ENCODE results near the gene TTC9C.
A peak's percentile ranks its signal among the peaks of the same experiment; 100 is the strongest.

The TTC9C gene

GRCh38 chr11:62771144-62772021 lies 43.1 kb downstream of the TTC9C start, which contains the start of gene TAF6L:
Gene TAF6L (plus strand): TSS chr11:62771396. CDS start chr11:62775784, 4,388 bp downstream.
- peak within 1 kb of the TSS; percentile 83 for H3K4me3 ChIP-seq (ENCODE audit: insufficient read depth, low read depth, low read length)
- WGBS, 2 experiments, result 1 to 2% methylated on average over 59 to 60 of the region's 60 CpGs
- no peaks in the 10 kb centered on the region for H3K27me3 ChIP-seq (ENCODE audit: control insufficient read depth, insufficient read depth, low read length, poor library complexity, severe bottlenecking)

GRCh38 chr11:62774407-62774806 lies 46.1 kb downstream of the TTC9C start:
- no peaks in the 10 kb centered on the region for H3K27me3 ChIP-seq (ENCODE audit: control insufficient read depth, insufficient read depth, low read length, poor library complexity, severe bottlenecking)
- no peak overlapping the region for H3K27ac ChIP-seq (ENCODE audit: insufficient read depth, low read depth, low read length, poor library complexity, severe bottlenecking)
- WGBS, 2 experiments, result 94 to 96% methylated on average over 6 of the region's 6 CpGs
- H3K4me1 ChIP-seq (ENCODE audit: control insufficient read depth, insufficient read depth, low read length), result peaks cover 10% of the 10 kb centered on the region
- no peaks in the 10 kb centered on the region for H3K9me3 ChIP-seq (ENCODE audit: control insufficient read depth, low read length)
- peaks cover 26% of the 10 kb centered on the region for H3K36me3 ChIP-seq (ENCODE audit: control insufficient read depth, insufficient read depth, low read length)
- H3K4me3 ChIP-seq (ENCODE audit: insufficient read depth, low read depth, low read length), result no peak overlapping the region

More at GRCh38 chr11:62771144-62772021, 43.1 kb downstream of the TTC9C start, which contains the start of gene TAF6L:
- no peaks in the 10 kb centered on the region for H3K9me3 ChIP-seq (ENCODE audit: control insufficient read depth, low read length)
- H3K4me1 ChIP-seq (ENCODE audit: control insufficient read depth, insufficient read depth, low read length), result peaks cover 10% of the 10 kb centered on the region
- H3K27ac ChIP-seq (ENCODE audit: insufficient read depth, low read depth, low read length, poor library complexity, severe bottlenecking), result peak within 1 kb of the TSS; percentile 89
- peaks cover 14% of the 10 kb centered on the region for H3K36me3 ChIP-seq (ENCODE audit: control insufficient read depth, insufficient read depth, low read length)

GRCh38 chr11:62775646-62776045 lies 47.4 kb downstream of the TTC9C start:
- H3K27me3 ChIP-seq (ENCODE audit: control insufficient read depth, insufficient read depth, low read length, poor library complexity, severe bottlenecking), result no peaks in the 10 kb centered on the region
- no peak overlapping the region for H3K27ac ChIP-seq (ENCODE audit: insufficient read depth, low read depth, low read length, poor library complexity, severe bottlenecking)
- H3K36me3 ChIP-seq (ENCODE audit: control insufficient read depth, insufficient read depth, low read length), result peaks cover 26% of the 10 kb centered on the region
- 96 to 97% methylated on average over 17 of the region's 17 CpGs for WGBS, 2 experiments
- H3K4me1 ChIP-seq (ENCODE audit: control insufficient read depth, insufficient read depth, low read length), result peaks cover 3% of the 10 kb centered on the region
- no peak overlapping the region for H3K4me3 ChIP-seq (ENCODE audit: insufficient read depth, low read depth, low read length)
- H3K9me3 ChIP-seq (ENCODE audit: control insufficient read depth, low read length), result no peaks in the 10 kb centered on the region

DNA sequence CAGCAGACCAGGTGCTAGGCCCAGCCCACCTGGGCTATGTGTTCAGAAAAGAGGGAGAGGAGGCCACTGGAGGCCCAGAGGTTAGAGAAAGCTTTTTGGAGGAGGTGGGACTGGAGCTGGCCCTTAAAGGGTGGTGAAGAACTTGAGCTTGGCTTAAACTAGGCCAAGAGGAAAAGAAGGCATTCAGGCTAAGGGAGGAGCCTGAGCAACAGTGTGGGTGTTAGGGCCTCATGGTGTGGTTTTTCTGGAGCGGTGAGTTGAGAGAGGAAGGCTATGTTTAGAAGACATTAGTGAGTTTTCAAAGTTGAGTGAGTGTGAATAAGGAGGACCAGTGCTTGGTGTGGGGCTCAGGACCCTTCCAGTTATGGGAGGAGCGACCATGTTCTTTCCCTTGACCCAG lies 49.1 kb downstream of the TTC9C start:
- Histone ChIP-seq H3K27ac (ENCODE audit: insufficient read depth, low read depth, low read length, poor library complexity, severe bottlenecking) (no peak overlapping the region), H3K4me1 (ENCODE audit: control insufficient read depth, insufficient read depth, low read length) (no peaks in the 10 kb centered on the region), H3K4me3 (ENCODE audit: insufficient read depth, low read depth, low read length) (no peak overlapping the region), H3K36me3 (ENCODE audit: control insufficient read depth, insufficient read depth, low read length) (peaks cover 34% of the 10 kb centered on the region), H3K9me3 (ENCODE audit: control insufficient read depth, low read length) (no peaks in the 10 kb centered on the region), H3K27me3 (ENCODE audit: control insufficient read depth, insufficient read depth, low read length, poor library complexity, severe bottlenecking) (no peaks in the 10 kb centered on the region)
- whole genome bisulfite sequencing, 2 experiments, result 95 to 96% methylated on average over 2 of the region's 2 CpGs

GRCh38 chr11:62778441-62778840 lies 50.2 kb downstream of the TTC9C start:
- Histone ChIP-seq H3K9me3 (ENCODE audit: control insufficient read depth, low read length) (no peaks in the 10 kb centered on the region), H3K27ac (ENCODE audit: insufficient read depth, low read depth, low read length, poor library complexity, severe bottlenecking) (no peak overlapping the region), H3K4me3 (ENCODE audit: insufficient read depth, low read depth, low read length) (no peak overlapping the region), H3K27me3 (ENCODE audit: control insufficient read depth, insufficient read depth, low read length, poor library complexity, severe bottlenecking) (no peaks in the 10 kb centered on the region), H3K4me1 (ENCODE audit: control insufficient read depth, insufficient read depth, low read length) (no peaks in the 10 kb centered on the region), H3K36me3 (ENCODE audit: control insufficient read depth, insufficient read depth, low read length) (peaks cover 39% of the 10 kb centered on the region)
- 93 to 94% methylated on average over 3 of the region's 3 CpGs for WGBS, 2 experiments

GRCh38 chr11:62782753-62783152 lies 54.5 kb downstream of the TTC9C start:
- H3K27ac ChIP-seq (ENCODE audit: insufficient read depth, low read depth, low read length, poor library complexity, severe bottlenecking), result no peak overlapping the region
- no peak overlapping the region for H3K4me3 ChIP-seq (ENCODE audit: insufficient read depth, low read depth, low read length)
- H3K9me3 ChIP-seq (ENCODE audit: control insufficient read depth, low read length), result no peaks in the 10 kb centered on the region
- 94 to 97% methylated on average over 7 of the region's 7 CpGs for WGBS, 2 experiments
- H3K27me3 ChIP-seq (ENCODE audit: control insufficient read depth, insufficient read depth, low read length, poor library complexity, severe bottlenecking), result no peaks in the 10 kb centered on the region
- H3K36me3 ChIP-seq (ENCODE audit: control insufficient read depth, insufficient read depth, low read length), result peaks cover 23% of the 10 kb centered on the region
- peaks cover 3% of the 10 kb centered on the region for H3K4me1 ChIP-seq (ENCODE audit: control insufficient read depth, insufficient read depth, low read length)

- Histone ChIP-seq H3K4me3 (ENCODE audit: insufficient read depth, low read depth, low read length) (peak overlapping the region; percentile 99), H3K27ac (ENCODE audit: insufficient read depth, low read depth, low read length, poor library complexity, severe bottlenecking) (peak overlapping the region; percentile 91), H3K4me1 (ENCODE audit: control insufficient read depth, insufficient read depth, low read length) (peaks cover 9% of the 10 kb centered on the region), H3K36me3 (ENCODE audit: control insufficient read depth, insufficient read depth, low read length) (peaks cover 20% of the 10 kb centered on the region), H3K9me3 (ENCODE audit: control insufficient read depth, low read length) (no peaks in the 10 kb centered on the region), H3K27me3 (ENCODE audit: control insufficient read depth, insufficient read depth, low read length, poor library complexity, severe bottlenecking) (no peaks in the 10 kb centered on the region)
- 5% methylated on average over 51 of the region's 51 CpGs for WGBS, 2 experiments
These were observed 58.2 kb downstream of the TTC9C start for GRCh38 chr11:62786318-62787004.

DNA sequence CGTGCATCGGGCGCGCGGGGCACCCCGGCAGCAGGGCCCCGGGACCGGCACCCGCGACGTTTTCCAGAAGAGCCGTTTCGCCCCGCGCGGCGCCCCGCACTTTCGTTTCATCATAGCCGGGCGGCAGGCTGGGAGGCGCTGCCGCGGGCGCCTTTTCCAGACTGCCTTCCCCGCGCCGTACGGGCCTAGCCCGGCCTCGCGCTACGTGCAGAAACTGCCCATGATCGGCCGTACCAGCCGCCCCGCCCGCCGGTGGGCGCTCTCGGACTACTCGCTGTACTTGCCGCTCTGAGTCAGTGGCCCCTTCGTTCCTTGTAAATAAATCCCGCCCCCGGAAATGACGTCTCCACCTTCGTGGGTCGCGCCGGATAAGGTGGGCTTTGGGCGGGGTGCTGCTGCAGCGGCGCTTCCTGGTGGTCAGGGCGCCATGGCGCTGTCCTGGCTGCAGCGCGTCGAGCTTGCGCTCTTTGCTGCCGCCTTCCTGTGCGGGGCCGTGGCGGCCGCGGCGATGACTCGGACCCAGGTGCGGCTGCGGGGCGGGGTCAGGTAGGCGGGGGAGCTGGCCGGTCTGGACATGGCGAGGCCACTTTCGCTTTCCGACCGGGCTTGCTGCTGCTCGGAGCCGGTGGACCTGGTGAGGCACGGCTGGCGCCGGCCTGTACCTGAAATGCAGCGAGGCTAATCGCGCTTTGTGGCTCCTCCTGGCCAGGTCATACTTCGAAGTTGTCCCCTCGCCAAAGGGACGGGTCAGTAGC lies 58.9 kb downstream of the TTC9C start, which contains the start of gene TMEM179B:
Gene TMEM179B (plus strand): TSS at position 398 of the 755 bp plus-strand sequence. CDS start 30 bp downstream, at position 428.
- H3K27ac ChIP-seq (ENCODE audit: insufficient read depth, low read depth, low read length, poor library complexity, severe bottlenecking), result peak within 1 kb of the TSS; percentile 91
- H3K27me3 ChIP-seq (ENCODE audit: control insufficient read depth, insufficient read depth, low read length, poor library complexity, severe bottlenecking), result no peaks in the 10 kb centered on the region
- H3K4me1 ChIP-seq (ENCODE audit: control insufficient read depth, insufficient read depth, low read length), result peaks cover 9% of the 10 kb centered on the region
- H3K36me3 ChIP-seq (ENCODE audit: control insufficient read depth, insufficient read depth, low read length), result peaks cover 14% of the 10 kb centered on the region
- H3K4me3 ChIP-seq (ENCODE audit: insufficient read depth, low read depth, low read length), result peak within 1 kb of the TSS; percentile 99
- no peaks in the 10 kb centered on the region for H3K9me3 ChIP-seq (ENCODE audit: control insufficient read depth, low read length)
- 1% methylated on average over 88 of the region's 88 CpGs for WGBS, 2 experiments

All from ectodermal cell (in vitro differentiated cells).